Measurements from ENCODE around the gene VSIG8.

VSIG8 gene

DNA sequence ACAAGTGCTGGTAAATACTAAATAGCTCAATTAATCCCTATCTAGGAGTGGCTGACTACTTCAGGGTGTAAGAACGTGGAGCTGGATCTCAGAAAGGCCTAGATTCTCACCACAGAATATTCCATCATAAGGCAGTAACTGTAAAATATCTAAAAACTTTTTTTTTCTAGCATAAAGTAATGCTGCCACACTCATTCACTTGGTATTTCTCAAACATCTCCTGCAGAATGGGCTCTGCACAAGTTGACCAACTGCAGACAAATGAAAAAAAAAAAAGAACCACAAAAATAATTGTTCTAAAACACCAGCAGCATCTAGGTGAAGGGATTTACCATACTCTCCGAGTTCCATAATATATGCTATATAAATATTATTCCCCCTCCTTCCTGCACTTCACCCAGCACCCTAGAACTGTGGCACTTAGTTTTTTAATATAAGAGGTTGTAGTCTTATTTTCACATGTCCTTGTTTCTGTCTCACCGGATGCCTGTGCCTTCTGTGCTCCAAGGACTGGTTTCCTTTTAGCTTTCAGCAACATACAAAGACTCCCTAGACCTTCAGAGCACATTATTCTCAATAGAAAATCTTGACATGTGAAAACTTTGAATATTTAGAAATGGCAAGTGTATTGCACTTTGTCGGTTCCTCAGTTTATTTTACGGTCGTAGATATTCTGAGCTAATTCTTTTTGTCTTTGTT is 8.9 kb downstream of the VSIG8 start:
- H3K4me3 ChIP-seq (ENCODE audit: low read length): peak overlapping the region; percentile 75; the same call in 1 of the 2 replicates
- no peak for TF ChIP-seq EZH2 (optimal IDR thresholded peaks at IDR 0.05; ENCODE audit: low read depth, low read length)
- no peak for TF ChIP-seq EZH2phosphoT487 (IDR thresholded peaks at IDR 0.05; ENCODE audit: low read length)
- TF ChIP-seq CTCF (IDR thresholded peaks at IDR 0.05; ENCODE audit: low read length): no peak
- H3K9me3 ChIP-seq (replicated peaks; ENCODE audit: insufficient read depth, low read length): no peaks in the 10 kb centered on the region
- H4K20me1 ChIP-seq (ENCODE audit: insufficient read depth, low read length): no peaks in the 10 kb centered on the region
- no peak overlapping the region for H3K27ac ChIP-seq (ENCODE audit: low read length)
- H3K36me3 ChIP-seq (replicated peaks; ENCODE audit: insufficient read depth, low read length): no peaks in the 10 kb centered on the region
- peaks cover 4% of the 10 kb centered on the region; the same call in 1 of the 2 replicates for H3K4me1 ChIP-seq (ENCODE audit: low read length)
- no peaks in the 10 kb centered on the region for H3K27me3 ChIP-seq (replicated peaks; ENCODE audit: insufficient read depth, low read length)
- no peak for DNase-seq
- peaks cover 8% of the 10 kb centered on the region; the same call in 1 of the 2 replicates for H3F3A ChIP-seq (ENCODE audit: insufficient read depth, low read length)
- H2AFZ ChIP-seq (ENCODE audit: low read length): no peak overlapping the region
- H3K4me2 ChIP-seq (ENCODE audit: low read depth, low read length): peak overlapping the region; percentile 99; the same call in 1 of the 2 replicates
- no peaks in the 10 kb centered on the region for H3K9me2 ChIP-seq (replicated peaks; ENCODE audit: insufficient read depth, low read length)
- no peaks in the 10 kb centered on the region for H3K79me2 ChIP-seq (ENCODE audit: low read length)
- H3K9ac ChIP-seq (ENCODE audit: low read length): no peak overlapping the region

DNA sequence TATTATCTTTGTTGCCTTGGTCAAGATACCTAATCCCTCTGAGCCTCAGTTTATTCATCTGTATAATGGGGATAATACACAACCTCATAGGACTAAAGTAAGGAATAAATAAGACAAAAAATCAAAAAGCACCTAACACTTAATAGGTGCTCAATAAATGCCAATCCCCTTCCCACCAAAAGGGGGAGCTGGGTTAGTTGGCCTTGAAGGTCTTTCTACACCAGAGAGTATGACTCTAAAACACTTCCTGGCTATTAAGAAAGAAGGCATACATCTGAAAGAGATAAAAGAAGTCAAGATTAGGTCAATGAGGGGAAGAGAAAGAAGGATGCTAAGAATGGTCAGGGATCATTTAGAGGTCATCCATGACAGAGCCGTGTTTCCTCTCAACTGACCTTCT is 11.1 kb downstream of the VSIG8 start:
- no peak overlapping the region for H3K4me3 ChIP-seq (ENCODE audit: low read length)
- H3K4me1 ChIP-seq (ENCODE audit: low read length): peaks cover 4% of the 10 kb centered on the region; the same call in 1 of the 2 replicates
- no peaks in the 10 kb centered on the region for H3K79me2 ChIP-seq (ENCODE audit: low read length)
- TF ChIP-seq EZH2 (optimal IDR thresholded peaks at IDR 0.05; ENCODE audit: low read depth, low read length) (no peak), CTCF (IDR thresholded peaks at IDR 0.05; ENCODE audit: low read length) (peak; percentile 49)
- H3K27ac ChIP-seq (ENCODE audit: low read length): no peak overlapping the region
- H3F3A ChIP-seq (ENCODE audit: insufficient read depth, low read length): peaks cover 8% of the 10 kb centered on the region; the same call in 1 of the 2 replicates
- no peak overlapping the region for H3K4me2 ChIP-seq (ENCODE audit: low read depth, low read length)
- H2AFZ ChIP-seq (ENCODE audit: low read length): no peak overlapping the region
- DNase-seq: peak; percentile 42
- no peaks in the 10 kb centered on the region for H4K20me1 ChIP-seq (ENCODE audit: insufficient read depth, low read length)
- no peaks in the 10 kb centered on the region for H3K9me2 ChIP-seq (replicated peaks; ENCODE audit: insufficient read depth, low read length)
- no peak overlapping the region for H3K9ac ChIP-seq (ENCODE audit: low read length)
- H3K36me3 ChIP-seq (replicated peaks; ENCODE audit: insufficient read depth, low read length): no peaks in the 10 kb centered on the region
- H3K27me3 ChIP-seq (replicated peaks; ENCODE audit: insufficient read depth, low read length): no peaks in the 10 kb centered on the region
- no peaks in the 10 kb centered on the region for H3K9me3 ChIP-seq (replicated peaks; ENCODE audit: insufficient read depth, low read length)

GRCh38 chr1:159849626-159850366 is 12.7 kb downstream of the VSIG8 start:
- no peaks in the 10 kb centered on the region for H3K9me2 ChIP-seq (replicated peaks; ENCODE audit: insufficient read depth, low read length)
- no peaks in the 10 kb centered on the region for H3K36me3 ChIP-seq (replicated peaks; ENCODE audit: insufficient read depth, low read length)
- no peak overlapping the region for H3K27ac ChIP-seq (ENCODE audit: low read length)
- H3K79me2 ChIP-seq (ENCODE audit: low read length): no peaks in the 10 kb centered on the region
- no peaks in the 10 kb centered on the region for H3K27me3 ChIP-seq (replicated peaks; ENCODE audit: insufficient read depth, low read length)
- no peak for DNase-seq
- no peaks in the 10 kb centered on the region for H4K20me1 ChIP-seq (ENCODE audit: insufficient read depth, low read length)
- H3K4me3 ChIP-seq (ENCODE audit: low read length): no peak overlapping the region
- peaks cover 4% of the 10 kb centered on the region; the same call in 1 of the 2 replicates for H3K4me1 ChIP-seq (ENCODE audit: low read length)
- peaks cover 8% of the 10 kb centered on the region; the same call in 1 of the 2 replicates for H3F3A ChIP-seq (ENCODE audit: insufficient read depth, low read length)
- H2AFZ ChIP-seq (ENCODE audit: low read length): no peak overlapping the region
- no peaks in the 10 kb centered on the region for H3K9me3 ChIP-seq (replicated peaks; ENCODE audit: insufficient read depth, low read length)
- H3K4me2 ChIP-seq (ENCODE audit: low read depth, low read length): no peak overlapping the region
- no peak overlapping the region for H3K9ac ChIP-seq (ENCODE audit: low read length)
- TF ChIP-seq EZH2phosphoT487 (IDR thresholded peaks at IDR 0.05; ENCODE audit: low read length) (no peak), EZH2 (optimal IDR thresholded peaks at IDR 0.05; ENCODE audit: low read depth, low read length) (no peak), CTCF (IDR thresholded peaks at IDR 0.05; ENCODE audit: low read length) (no peak)

Measured in MM.1S (cell line).